Tibial nerve (tissue), 3 donors: ENCODE measurements around the gene GPD1L.
"Not testable (repeated sequence)": the region's sequence is repeated elsewhere in the genome, so short reads cannot be mapped to it uniquely, and the experiment has no call there.

Experiments used
- POLR2A ChIP-seq, 2 donors: fragments of 450-650 bp; IDR thresholded peaks; one replicate each; pipeline ENCODE4 v1.6.1; 2017; ENCODE audit warnings: antibody characterized with exemption in 2 of 2, mild to moderate bottlenecking in 2 of 2, moderate library complexity in 2 of 2
- TF ChIP-seq, protein P1 (sequence below), 5 experiments: fragments of 200-600 bp in 3 of 5; fragments of 450-650 bp in 2 of 5; sonication (generic) in 3 of 5; IDR thresholded peaks; one replicate each; pipeline ENCODE4 v1.5.1; 2016 to 2019; ENCODE audit warnings: antibody characterized with exemption in 5 of 5, mild to moderate bottlenecking in 3 of 5, moderate library complexity in 2 of 5

DNA sequence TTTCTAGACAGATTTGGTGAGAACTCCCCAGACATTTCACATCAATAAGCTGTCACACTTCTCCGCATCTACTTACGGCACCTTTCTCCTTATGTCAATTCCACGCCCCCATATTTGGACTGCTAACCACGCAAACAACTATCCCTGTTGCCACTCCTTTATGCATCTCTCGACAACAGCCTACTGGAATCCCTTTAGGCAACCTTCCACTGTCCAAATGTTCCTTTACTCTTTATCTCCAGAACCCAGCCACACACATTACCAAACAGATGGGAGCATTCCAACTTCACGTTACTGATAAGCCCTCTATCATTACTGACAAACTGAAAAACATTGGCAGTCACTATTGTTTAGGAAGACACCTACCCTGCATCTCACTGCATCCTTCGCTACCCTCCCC is 32.2 kb upstream of the GPD1L start:
- TF ChIP-seq, protein P1, sequence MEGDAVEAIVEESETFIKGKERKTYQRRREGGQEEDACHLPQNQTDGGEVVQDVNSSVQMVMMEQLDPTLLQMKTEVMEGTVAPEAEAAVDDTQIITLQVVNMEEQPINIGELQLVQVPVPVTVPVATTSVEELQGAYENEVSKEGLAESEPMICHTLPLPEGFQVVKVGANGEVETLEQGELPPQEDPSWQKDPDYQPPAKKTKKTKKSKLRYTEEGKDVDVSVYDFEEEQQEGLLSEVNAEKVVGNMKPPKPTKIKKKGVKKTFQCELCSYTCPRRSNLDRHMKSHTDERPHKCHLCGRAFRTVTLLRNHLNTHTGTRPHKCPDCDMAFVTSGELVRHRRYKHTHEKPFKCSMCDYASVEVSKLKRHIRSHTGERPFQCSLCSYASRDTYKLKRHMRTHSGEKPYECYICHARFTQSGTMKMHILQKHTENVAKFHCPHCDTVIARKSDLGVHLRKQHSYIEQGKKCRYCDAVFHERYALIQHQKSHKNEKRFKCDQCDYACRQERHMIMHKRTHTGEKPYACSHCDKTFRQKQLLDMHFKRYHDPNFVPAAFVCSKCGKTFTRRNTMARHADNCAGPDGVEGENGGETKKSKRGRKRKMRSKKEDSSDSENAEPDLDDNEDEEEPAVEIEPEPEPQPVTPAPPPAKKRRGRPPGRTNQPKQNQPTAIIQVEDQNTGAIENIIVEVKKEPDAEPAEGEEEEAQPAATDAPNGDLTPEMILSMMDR (IDR thresholded peaks at IDR 0.05): not testable (repeated sequence)
- not testable (repeated sequence) for TF ChIP-seq POLR2A (IDR thresholded peaks at IDR 0.05)
